Inferior parietal cortex (tissue), 1 donor: ENCODE measurements around the gene DNAI1.
"Not testable (repeated sequence)": the region's sequence is repeated elsewhere in the genome, so short reads cannot be mapped to it uniquely, and the experiment has no call there.

Source experiments
- DNase-seq: peaks from one replicate; pipeline ENCODE4 v3.0.0-alpha.2; 2016; ENCODE audit errors: extremely low spot score

Gene DNAI1

DNA sequence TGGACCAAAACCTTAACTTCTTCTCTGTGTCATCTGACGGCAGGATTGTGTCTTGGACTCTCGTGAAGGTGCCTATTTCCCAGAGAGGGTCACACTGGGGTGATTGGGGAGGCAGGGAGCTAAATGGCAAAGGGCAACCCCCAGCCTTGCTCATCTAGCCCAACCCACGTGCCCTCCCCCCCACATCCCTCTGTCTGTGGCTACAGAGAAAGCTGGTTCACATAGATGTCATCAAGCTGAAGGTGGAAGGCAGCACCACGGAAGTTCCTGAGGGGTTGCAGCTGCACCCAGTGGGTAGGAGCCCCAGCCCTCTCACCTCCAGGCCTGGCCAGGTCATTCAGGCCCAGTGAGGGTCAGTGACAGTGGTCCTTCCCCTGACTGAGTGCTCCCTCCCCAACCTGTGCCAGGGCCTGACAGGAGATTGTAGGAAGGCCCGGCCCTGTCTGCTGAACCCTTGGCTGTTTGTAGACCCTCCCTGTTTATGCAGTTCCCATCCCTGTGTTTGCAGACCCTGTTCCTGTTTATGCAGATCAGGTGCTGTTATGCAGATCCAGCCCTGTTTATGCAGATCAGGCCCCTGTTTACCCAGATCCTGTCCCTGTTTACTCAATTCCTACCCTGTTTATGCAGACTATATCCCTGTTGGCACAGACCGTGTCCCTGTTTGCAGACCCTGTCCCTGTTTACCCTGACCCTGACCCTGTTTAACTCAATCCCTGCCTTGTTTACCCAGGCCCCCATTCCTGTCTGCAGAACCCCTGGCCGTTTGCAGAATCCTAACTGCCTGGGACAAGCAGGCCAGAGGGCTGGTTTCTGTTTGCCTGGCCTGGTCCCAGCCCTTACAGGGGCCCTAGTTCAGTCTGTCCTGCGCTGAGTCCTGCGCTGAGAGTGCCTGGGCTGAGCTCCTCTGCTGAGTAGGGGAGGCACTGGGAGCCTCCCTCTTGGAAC is 53.8 kb downstream of the DNAI1 start:
- no peak for DNase-seq

DNA sequence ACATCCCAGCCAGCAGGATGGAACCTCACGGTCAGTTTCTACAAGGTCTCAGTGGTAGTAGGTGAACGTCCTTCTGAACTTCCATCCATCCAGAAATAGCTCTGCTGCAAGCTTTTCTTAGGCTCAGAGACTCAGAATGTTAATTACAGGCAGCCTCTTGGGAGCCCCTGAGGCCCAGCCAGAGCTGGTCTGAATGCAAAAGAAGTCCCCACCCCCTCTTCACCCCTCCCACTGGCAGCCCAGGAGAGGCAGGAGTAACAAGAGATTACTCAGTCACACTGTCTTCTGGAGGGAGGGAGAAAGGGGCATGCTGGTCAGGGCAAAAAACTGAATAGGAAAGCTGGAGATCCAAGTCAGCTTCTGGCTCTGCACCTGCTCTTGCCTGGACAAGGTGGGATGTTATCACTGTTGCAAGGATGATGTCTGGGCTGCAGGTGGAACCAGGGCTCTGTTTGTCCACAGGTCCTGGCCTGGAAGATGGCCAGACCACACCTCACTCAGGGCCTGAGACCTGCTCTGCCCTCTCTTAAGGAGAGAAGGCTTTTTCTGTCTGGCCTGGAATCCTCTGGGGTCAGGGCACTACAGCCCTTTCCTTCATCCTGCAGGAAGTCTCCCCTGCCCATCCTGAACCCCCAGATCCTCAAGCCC is 55.1 kb downstream of the DNAI1 start:
- DNase-seq: no peak

DNA sequence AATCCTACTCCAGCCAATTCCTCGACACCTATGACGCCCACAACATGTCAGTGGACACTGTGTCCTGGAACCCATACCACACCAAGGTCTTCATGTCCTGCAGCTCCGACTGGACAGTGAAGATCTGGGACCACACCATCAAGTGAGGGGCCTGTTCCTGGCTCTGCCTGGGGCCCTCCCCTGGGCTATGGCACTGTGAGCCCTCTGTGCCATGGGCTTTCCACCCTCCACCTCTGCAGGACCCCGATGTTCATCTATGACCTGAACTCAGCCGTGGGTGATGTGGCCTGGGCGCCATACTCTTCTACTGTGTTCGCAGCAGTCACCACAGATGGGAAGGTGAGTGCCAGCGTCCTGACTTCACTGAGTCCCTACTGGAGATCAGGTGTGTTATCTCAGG is 55.8 kb downstream of the DNAI1 start:
- DNase-seq: no peak

DNA sequence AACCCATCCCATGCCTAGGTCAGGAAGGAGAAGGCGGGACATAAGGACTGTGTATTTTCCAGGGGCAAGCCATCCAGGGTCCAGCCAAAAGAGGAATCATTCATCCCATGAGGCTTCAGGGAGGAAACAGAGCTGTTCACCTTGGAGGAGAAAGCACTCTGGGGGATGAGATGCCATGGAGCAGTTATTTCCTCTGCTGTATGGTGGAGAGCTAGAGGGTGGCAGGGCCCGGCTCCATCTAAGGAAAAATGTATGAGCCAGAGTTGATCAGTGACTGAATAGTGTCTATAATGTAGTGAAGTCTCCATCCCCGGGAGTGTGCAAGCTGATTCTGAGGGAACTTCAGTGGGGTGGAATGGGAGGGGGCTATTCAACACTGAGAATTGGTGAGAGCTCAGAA is 56.2 kb downstream of the DNAI1 start:
- DNase-seq: no peak

DNA sequence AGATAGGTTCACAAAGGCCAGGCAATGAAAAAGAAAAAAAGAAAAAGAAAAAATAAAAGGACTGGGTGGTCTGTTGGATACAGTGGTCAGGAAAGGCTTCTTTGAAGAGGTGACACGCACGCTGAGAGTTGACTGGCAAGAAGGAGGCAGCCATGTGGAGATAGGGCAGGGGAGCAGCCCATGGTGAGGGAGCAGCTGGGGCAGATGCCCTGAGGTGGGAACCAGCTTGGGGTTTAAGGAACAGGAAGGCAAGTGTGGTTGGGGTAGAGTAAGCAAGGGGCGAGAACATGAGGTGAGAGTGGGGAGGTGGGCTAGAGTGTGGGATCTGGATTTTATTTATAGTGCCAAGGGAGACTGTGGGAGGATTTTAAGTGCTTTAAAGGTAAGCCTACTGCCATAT is 57.4 kb downstream of the DNAI1 start:
- DNase-seq: no peak

DNA sequence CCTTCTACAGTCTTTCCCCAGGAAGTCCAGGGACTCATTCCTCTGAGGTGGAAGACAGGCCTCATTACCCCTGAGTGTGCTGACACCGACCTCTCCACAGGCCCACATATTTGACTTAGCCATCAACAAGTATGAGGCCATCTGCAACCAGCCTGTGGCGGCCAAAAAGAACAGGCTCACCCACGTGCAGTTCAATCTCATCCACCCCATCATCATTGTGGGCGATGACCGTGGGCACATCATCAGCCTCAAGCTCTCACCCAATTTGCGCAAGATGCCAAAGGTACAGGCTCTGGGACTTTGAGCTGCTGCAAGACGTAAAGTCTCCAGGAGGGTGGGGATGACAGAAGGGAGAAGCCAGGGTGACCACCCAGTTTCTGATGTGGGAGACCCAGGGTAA is 58.6 kb downstream of the DNAI1 start:
- no peak for DNase-seq

DNA sequence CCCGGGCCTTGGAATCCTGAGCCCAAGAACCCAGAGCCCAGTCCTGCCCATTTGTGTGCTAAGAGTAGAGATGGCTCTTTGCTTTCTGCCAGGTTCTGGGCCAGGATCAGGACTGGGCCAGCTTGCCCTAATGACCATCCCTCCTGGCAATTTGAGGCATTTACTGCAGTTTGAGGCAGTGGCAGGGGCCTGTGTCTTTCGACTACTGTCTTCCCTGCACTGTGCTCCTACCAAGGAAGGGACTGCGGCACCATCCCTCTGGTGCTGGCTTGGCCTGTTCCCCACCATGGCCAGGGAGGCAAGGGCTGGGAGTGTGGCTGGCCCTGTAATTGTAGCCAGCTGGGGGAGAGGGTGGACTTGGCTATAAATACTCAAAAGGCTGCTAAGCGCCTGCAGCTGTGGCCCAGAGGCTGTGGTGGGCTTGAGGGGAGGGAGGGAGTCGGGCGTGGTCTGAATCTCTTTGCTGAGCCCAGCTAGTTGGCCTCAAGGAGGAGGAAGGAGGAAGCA is 59.6 kb downstream of the DNAI1 start:
- no peak for DNase-seq

DNA sequence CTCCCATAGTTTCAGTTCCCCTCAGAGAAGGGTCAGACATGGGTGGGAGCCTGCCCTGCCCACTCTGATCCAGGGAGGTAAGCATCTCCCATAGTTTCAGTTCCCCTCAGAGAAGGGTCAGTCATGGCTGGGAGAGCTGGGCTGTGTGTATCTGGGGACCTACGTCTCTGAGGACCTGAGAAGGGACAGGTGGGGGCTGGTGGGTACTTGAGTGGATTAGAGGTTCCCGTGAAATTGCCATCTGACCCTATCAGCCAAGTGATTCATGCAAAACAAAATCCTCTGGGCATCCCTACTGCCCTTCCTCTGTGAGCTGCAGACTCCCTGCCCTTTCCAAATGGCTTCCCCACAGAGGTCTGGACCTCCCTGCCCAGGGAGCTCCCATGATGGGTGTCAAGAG is 60.3 kb downstream of the DNAI1 start:
- DNase-seq: no peak

DNA sequence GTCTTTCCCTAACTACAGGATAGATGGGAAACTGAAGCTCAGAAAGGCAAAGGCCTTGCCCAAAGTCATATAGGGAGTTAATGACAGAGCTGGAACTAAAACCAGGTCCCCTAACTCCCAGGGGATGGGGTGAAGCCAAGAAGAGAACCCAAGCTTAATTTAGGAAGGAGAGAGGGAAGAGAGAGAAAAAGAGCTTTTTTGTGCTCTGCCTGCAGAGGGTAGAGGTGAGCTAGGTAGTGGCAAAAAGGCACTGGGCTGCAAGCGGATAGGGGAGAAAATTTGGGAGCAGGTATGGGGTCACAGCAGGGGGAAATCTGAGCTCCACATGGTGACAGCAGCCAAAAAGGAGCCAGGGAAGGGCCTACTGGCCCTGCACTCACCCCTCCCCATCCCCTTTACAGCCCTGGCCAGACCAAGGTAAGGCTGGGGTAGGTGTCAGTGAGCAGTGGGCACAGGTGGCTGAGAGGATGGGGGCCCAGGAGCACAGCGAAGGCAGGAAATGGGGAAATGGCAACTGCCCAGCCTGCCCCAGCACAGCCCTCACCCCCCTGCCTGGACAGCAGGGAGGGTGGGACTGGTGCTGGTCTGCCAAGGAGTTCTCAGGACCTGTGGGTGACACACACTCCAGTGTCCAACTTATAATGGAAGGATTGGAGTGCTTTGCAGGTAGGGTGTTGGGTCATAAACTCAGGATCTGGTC is 60.9 kb downstream of the DNAI1 start:
- DNase-seq: no peak

DNA sequence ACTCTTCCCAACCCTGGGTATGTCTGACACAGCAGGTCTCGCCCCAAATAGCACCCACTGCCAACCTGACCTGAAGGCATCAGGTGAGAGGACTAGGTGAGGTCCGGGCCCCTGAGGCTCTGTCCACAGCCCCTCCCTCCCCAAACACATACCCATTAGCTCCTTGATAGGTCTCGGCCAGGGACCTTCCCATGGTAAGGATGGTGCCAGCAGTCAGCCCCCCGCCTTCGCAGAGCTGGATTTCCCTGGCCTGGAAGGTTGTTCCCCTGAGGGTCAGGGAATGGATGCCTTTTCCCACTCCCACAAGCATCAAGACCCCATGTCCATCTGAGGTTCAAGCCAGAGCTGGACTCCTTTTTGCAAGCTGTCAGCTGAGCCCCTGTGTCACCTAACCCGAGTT is 61.5 kb downstream of the DNAI1 start:
- DNase-seq: no peak

DNA sequence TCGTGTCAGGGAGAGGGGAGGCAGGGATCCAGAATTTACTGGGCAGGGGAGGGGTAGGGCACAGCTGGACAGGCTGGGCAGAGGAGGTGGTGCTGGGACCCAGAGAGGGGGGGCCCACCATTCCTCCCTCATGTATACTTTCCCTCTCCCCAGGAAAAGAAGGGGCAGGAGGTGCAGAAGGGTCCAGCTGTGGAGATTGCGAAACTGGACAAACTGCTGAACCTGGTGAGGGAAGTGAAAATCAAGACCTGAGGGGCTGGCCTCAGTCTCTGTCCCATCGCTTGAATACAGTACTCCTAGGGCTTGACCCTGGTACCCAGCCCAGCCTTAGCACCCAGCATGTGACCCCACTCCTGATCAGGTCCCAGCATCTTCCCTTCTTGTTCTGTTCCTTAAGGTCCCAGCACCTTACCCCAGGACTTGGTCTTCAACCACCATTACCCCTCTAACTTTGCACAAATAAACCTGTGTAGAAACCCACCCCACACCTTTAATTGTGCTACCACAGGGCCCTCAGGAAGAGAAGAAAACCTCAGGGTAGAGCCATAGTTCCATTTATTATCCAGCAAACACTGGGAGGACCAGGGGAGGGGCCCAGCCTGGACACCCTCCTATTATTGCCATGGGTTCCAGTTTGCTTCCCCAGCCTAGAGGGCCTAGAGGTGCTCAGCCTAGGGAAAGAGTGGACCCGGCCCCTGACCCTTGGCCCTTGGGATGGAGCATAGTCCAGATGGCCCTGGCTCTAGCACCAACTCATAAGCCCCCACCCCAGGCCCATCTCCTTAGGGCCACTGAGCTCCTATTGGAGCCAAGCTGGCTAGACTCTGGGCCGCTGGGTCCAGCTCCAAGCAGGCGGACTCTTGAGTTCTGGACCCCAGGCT is 62.1 kb downstream of the DNAI1 start:
- no peak for DNase-seq

DNA sequence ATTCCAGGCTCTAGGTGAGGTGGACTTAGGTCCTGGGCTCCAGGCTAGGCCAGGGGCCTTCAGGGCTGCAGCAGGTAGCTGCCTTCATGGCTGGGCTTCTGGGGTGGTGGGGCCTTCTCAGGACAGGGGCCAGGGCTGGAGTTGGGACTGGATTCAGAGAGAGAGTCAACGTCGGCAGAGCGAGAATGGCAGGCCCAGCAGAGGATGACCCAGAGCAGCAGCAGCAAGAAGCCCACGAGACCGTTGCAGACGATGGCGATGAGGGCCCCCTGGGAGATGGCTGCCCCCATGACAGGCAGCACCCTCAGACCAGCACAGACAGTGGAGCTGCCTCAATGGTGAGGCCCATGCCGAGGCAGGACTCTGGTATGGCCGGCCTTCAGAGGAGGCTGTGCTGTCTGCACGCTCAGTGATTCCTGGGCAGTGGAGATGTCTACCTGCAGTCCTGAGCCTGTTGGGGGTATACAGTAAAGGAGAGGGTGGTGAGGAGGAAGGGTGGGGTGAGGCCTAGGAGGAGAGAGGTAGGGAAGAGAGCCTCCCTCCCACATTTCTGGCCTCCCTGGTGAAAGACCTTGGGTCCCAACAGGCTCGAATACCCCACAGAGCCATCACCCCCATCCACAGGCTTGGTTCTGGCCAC is 62.9 kb downstream of the DNAI1 start:
- DNase-seq: no peak

DNA sequence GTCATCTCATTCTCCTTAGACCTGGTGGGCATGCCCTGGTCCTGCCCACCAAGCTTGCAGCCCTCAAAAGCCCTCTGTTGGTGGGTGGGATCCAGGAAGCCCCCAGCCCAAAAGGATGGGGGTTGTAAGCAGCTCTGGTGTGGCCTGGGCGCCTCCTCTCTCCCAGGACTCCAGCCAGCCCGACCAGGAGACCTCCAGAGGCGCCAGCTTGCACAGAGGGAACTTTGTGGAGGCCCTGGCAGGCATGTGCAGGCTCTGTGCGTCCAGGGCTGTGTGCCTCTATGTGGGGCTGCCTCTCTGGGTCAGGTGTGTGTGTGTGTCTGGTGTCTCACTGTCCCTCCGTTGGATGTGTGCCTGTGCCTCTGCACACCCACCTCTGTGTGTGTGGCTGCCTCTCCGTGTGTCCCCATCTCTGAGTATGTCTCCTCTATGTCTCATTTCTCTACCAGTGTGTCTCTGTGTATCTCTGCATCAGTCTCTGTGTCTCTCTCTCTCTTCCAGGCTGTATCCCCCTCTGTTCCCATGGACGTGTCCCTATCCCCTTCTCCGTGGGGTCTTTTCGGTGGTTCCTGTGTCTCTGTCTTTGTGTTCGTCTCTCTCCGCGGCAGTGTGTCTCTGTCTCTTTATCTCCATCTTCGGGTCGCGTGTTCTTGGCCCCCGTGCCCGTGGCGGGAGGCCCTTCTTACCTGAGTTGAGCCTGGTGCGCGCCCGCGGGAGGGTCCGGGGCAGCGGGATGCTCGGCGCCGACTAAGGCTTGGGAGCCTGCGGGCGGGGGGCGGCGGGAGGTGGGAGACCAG is 63.7 kb downstream of the DNAI1 start:
- DNase-seq: no peak

DNA sequence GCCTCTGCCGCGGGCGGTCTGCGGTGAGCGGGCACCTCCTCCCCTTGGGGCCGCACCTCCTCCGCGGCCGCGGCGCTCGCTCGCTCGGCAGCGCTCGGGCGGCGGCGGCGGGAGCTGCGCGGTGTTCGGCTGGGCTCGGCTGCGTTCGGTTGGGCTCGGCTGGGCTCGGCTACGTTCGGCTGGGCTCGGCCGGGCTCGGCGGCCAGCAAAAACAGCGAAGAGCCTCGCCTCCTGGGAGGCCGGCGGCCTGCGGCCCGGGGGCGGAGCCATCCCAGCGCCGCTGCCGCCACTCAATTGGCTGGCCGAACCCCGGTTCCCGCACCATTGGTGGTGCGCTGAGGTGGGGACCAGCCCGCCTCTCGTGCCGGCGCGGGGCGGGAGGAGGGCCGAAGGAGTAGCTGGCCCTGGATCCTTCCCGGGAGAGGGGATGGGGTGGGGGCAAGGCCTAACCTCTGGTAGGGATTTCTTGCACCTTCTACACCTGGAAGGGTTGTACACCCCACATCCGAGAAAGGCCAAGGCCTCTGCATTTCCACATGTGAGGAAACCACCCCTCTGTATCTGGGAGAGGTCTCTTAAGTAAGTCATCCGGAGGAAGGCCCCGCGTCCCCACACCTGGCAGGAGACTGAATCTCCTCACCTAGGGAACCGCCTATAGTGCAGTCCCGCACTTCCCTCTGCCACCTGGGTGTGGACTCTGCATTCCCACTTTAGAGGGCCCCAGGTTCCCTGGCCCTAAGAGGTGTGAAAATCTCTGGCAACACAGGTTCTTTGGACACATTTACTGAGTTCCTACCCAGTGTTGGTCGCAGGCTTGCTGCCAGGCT is 64.6 kb downstream of the DNAI1 start, which contains the start of gene ENHO:
Gene ENHO (minus strand): TSS at position 20 of the 827 bp plus-strand sequence. CDS start 1,295 bp downstream, outside the sequence.
- DNase-seq: peak; percentile 86

DNA sequence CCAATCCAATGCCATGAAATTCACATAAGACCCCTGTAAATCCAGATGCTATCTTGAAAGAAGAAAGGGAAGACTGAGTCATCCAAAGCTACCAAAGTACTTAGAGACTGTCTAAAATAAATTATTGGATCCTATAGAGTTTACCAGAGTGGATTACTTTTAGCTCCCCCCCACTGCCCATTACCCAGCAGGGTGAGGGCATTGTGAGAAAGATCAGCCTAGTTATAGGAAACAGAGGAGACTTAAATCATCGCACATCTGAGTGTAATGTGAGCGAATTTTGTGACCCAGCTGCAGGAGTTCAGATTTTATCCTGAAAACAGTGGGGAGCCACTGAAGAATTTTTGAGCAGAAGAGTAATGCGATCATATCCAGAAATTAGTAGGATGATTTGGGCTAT is 65.7 kb downstream of the DNAI1 start:
- DNase-seq: no peak

DNA sequence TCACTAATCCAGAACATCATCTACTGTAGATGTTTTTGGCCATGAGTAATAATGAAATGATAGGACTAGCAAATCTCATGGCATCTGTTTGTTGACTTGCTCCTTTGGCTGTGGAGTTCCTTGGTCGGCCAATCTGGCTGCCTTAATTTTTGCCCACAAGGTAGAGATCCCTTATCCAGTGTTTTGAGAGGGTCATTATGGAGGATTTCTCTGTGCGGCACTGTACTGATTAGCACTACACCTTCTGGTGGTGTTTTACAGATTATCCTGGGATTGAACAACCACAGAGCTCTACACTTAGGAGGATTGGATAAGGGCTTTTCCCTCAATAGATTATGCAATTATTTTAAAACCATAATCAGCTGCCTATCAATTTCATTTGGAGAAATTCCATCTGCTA is 67.4 kb downstream of the DNAI1 start:
- no peak for DNase-seq

DNA sequence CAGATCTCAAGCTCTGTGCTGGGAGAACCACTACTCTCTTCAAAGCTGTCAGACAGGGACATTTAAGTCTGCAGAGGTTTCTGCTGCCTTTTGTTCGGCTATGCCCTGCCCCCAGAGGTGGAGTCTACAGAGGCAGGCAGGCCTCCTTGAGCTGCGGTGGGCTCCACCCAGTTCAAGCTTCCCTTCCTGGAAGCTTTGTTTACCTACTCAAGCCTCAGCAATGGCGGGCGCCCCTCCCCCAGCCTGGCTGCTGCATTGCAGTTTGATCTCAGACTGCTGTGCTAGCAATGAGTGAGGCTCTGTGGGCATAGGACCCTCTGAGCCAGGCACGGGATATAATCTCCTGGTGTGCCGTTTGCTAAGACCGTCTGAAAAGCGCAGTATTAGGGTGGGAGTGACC is 73.4 kb downstream of the DNAI1 start:
- not testable (repeated sequence) for DNase-seq

DNA sequence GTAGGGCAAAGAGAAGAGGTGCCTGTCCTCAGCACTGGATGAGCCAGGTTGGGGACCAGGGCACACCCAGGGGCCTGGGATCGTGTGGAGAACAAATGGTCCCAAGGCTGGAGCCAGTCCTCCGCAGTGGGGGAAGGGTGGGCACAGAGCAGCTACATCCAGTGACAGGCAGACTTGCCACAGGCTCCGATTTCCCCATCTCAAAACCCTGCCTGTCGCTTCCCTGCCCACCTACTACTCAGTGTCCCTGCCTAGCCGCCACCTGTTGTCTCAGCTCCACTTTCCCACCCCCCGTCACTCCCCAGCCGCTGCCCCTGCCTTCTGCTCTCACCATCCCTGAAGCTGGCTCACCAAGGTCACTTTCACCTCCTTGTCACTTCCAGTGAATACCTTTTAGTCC is 78.1 kb downstream of the DNAI1 start:
- no peak for DNase-seq

DNA sequence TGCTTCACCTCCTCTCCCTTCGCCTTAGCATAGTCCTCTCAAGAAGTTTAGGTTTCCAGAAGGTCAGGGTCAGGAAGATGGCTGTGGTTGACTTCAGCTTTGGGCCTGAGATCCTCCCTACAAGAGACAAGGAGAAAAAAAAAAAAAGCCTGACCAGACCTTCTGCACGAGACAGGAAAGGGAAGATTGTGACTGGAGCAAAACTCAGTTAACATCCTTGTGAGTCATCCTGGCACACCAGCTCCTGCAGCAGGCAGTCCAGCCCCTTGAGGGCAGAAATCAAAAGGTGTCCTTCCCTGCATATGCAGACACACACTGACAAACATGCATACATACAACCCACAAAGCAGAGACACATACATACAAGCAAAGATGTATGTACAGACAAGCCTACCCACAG is 82.2 kb downstream of the DNAI1 start:
- DNase-seq: no peak
